Measurements from ENCODE around the gene XBP1. TPM values are rescaled to one million over a fixed set of nuclear protein-coding genes. Genes with fewer than 3 reads are reported as not detected.
A peak's percentile ranks its signal among the peaks of the same experiment; 100 is the strongest.

The XBP1 gene
- total RNA-seq, 1 donor from 2014 or later, result 127 TPM

DNA sequence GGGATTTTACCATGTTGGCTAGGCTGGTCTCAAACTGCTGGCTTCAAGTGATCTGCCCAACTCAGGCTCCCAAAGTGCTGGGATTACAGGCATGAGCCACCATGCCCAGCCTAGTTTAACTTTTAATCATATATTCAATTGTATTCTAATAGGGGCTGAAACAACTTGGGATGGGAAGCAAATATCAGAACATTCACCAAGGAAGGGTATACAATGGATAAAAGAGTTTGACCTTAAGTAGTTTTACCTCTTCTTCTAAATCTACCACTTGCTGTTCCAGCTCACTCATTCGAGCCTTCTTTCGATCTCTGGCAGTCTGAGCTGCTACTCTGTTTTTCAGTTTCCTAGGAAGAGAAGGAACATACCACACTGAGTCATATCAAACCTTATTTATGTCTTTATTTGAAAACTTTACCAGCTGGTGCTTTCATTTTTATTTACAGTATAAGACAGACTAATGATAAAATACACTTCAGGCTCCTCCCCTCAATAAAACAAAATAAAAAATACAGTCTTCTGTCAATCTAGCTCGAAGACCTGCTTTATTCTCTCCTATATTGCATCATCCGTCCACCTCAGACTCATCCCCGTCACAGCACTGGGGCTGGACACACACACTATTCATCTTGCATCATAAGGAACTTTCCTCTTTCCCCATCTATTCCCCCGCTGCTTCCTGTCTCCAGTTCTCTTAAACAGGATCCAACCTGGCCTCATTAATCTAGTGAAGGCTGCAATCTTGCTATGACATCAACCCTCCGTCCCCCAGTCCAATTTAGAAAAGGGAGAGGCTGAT, 1.4 kb downstream of the XBP1 start:
- DNase-seq (ENCODE audit: extremely low spot score, unreplicated experiment), result no peak
- Mint-ChIP-seq H3K27ac (peak overlapping the region; percentile 97), H3K4me1 (ENCODE audit: unreplicated experiment) (peaks cover 36% of the 10 kb centered on the region), H3K36me3 (peaks cover 36% of the 10 kb centered on the region), H3K27me3 (no peaks in the 10 kb centered on the region), H3K4me3 (peak overlapping the region; percentile 89), H3K9me3 (no peaks in the 10 kb centered on the region)
- no peak for TF ChIP-seq CTCF (conservative IDR thresholded peaks at IDR 0.05)

- peaks cover 43% of the 10 kb centered on the region for H3K36me3 Mint-ChIP-seq
- peak overlapping the region; percentile 75 for H3K27ac Mint-ChIP-seq
- H3K4me1 Mint-ChIP-seq (ENCODE audit: unreplicated experiment), result peaks cover 31% of the 10 kb centered on the region
- DNase-seq (ENCODE audit: extremely low spot score, unreplicated experiment), result no peak
- peak overlapping the region; percentile 23 for H3K4me3 Mint-ChIP-seq
- H3K27me3 Mint-ChIP-seq, result no peaks in the 10 kb centered on the region
- H3K9me3 Mint-ChIP-seq, result no peaks in the 10 kb centered on the region
- no peak for TF ChIP-seq CTCF (conservative IDR thresholded peaks at IDR 0.05)
These were observed 4.2 kb downstream of the XBP1 start for GRCh38 chr22:28795932-28796856.

- Mint-ChIP-seq H3K4me3 (no peak overlapping the region), H3K4me1 (ENCODE audit: unreplicated experiment) (peaks cover 26% of the 10 kb centered on the region), H3K27me3 (no peaks in the 10 kb centered on the region), H3K36me3 (peaks cover 40% of the 10 kb centered on the region), H3K27ac (peak overlapping the region; percentile 31), H3K9me3 (no peaks in the 10 kb centered on the region)
- TF ChIP-seq CTCF (conservative IDR thresholded peaks at IDR 0.05), result no peak
- no peak for DNase-seq (ENCODE audit: extremely low spot score, unreplicated experiment)
These were observed 5.2 kb downstream of the XBP1 start for GRCh38 chr22:28795071-28795693.

DNA sequence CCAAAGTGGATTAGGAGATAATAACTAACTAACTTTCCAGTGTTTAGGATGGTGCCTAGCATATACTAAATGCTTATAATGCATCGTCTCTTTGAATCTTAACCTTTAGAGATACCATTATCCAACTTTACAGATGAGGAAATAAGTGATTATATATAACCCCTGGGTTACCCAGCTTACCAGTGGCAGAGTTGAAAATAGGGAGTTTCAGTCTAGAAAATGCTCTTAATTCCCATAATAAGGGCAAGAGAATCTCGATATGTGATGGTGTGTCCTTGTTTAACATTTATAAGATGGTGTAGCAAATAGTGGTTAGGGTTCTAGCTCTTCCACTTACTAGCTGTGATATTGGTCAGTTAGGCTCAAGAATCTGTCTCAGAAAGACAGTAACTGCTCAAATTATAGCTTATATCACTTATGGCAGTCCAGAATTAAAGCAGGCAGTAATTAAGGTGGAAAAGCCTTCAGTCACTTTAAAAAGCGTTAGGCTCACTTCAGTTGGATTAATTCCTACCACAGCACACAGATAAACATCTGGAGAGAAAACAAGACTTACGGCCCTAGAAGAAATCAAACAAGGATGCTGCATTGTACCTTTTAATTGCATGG, 6.3 kb downstream of the XBP1 start:
- no peak overlapping the region for H3K27ac Mint-ChIP-seq
- DNase-seq (ENCODE audit: extremely low spot score, unreplicated experiment), result no peak
- no peaks in the 10 kb centered on the region for H3K27me3 Mint-ChIP-seq
- H3K36me3 Mint-ChIP-seq, result peaks cover 43% of the 10 kb centered on the region
- H3K9me3 Mint-ChIP-seq, result no peaks in the 10 kb centered on the region
- peaks cover 22% of the 10 kb centered on the region for H3K4me1 Mint-ChIP-seq (ENCODE audit: unreplicated experiment)
- H3K4me3 Mint-ChIP-seq, result no peak overlapping the region
- TF ChIP-seq CTCF (conservative IDR thresholded peaks at IDR 0.05), result no peak

Data from type B pancreatic cell (in vitro differentiated cells).